NCI-H524 (cell line): ENCODE data around the gene LAMTOR2.
A peak's percentile ranks its signal among the peaks of the same experiment; 100 is the strongest.
"Not testable (repeated sequence)": the region's sequence is repeated elsewhere in the genome, so short reads cannot be mapped to it uniquely, and the experiment has no call there.

Experiments
- DNase-seq, 2 experiments: peaks; one replicate each; lab custom pipeline; 2025; lab: John Stamatoyannopoulos, UW

Gene LAMTOR2

GRCh38 chr1:156054500-156055280 lies at the start of gene LAMTOR2:
LAMTOR2 (plus strand) TSS chr1:156054782; CDS start chr1:156054890, 108 bp downstream.
- DNase-seq = peak; percentile 98

- no peak for DNase-seq
These were observed 49.6 kb upstream of the LAMTOR2 start for GRCh38 chr1:156004843-156005584.

- no peak for DNase-seq
These were observed 47.8 kb upstream of the LAMTOR2 start for GRCh38 chr1:156006666-156007376.

GRCh38 chr1:156009404-156009803 lies 45.2 kb upstream of the LAMTOR2 start:
- DNase-seq = no peak

- DNase-seq = no peak
These were observed 42.3 kb upstream of the LAMTOR2 start for GRCh38 chr1:156012051-156012817.

GRCh38 chr1:156014829-156015228 lies 39.8 kb upstream of the LAMTOR2 start:
- no peak for DNase-seq

GRCh38 chr1:156019946-156020292 lies 34.7 kb upstream of the LAMTOR2 start:
- DNase-seq = no peak

GRCh38 chr1:156020293-156021092 lies 34.1 kb upstream of the LAMTOR2 start, which contains the start of gene SSR2:
SSR2 (minus strand) TSS chr1:156020951; CDS start chr1:156020167, 784 bp downstream.
- peak; percentile 90 to 91 for DNase-seq

- DNase-seq = no peak
These were observed 33.5 kb upstream of the LAMTOR2 start for GRCh38 chr1:156021093-156021428.

- DNase-seq = no peak
These were observed 32.6 kb upstream of the LAMTOR2 start for GRCh38 chr1:156021954-156022353.

GRCh38 chr1:156024801-156025200 lies 29.8 kb upstream of the LAMTOR2 start:
- DNase-seq = no peak

- DNase-seq = peak; percentile 38 to 56
These were observed 28.7 kb upstream of the LAMTOR2 start for GRCh38 chr1:156025876-156026275.

GRCh38 chr1:156026588-156026987 lies 28.0 kb upstream of the LAMTOR2 start:
- DNase-seq = no peak

GRCh38 chr1:156033011-156033410 lies 21.6 kb upstream of the LAMTOR2 start:
- no peak for DNase-seq

- DNase-seq = not testable (repeated sequence)
These were observed 19.6 kb upstream of the LAMTOR2 start for GRCh38 chr1:156034991-156035390.

GRCh38 chr1:156042828-156043227 lies 11.8 kb upstream of the LAMTOR2 start:
- DNase-seq = no peak

GRCh38 chr1:156045076-156045475 lies 9.5 kb upstream of the LAMTOR2 start:
- DNase-seq = no peak

GRCh38 chr1:156048663-156049258 lies 5.8 kb upstream of the LAMTOR2 start:
- no peak for DNase-seq

GRCh38 chr1:156050376-156050775 lies 4.2 kb upstream of the LAMTOR2 start:
- DNase-seq = no peak

GRCh38 chr1:156051011-156051725 lies 3.4 kb upstream of the LAMTOR2 start:
- no peak for DNase-seq
